ENCODE data around the gene MIOS.

The MIOS gene

GRCh38 chr7:7567898-7568531 lies 1.3 kb downstream of the MIOS start:
- Histone ChIP-seq H3K27ac (ENCODE audit: low read length) (peak overlapping the region; percentile 51), H3K4me1 (ENCODE audit: control insufficient read depth in 1 of 2, insufficient read depth in 2 of 2, low read length in 2 of 2) (peaks cover 8 to 24% of the 10 kb centered on the region in 2 donors), H3K9me3 (ENCODE audit: control insufficient read depth in 1 of 2, low read length in 2 of 2) (no peaks in the 10 kb centered on the region), H3K27me3 (ENCODE audit: low read depth, low read length) (no peaks in the 10 kb centered on the region), H3K36me3 (ENCODE audit: control insufficient read depth in 1 of 2, insufficient read depth in 2 of 2, low read length in 2 of 2) (no peaks in the 10 kb centered on the region), H3K4me3 (ENCODE audit: low read depth in 1 of 2, low read length in 2 of 2) (peak overlapping the region; percentile 71 to 81)

- H3K4me1 ChIP-seq (ENCODE audit: control insufficient read depth in 1 of 2, insufficient read depth in 2 of 2, low read length in 2 of 2) = peaks cover 8 to 24% of the 10 kb centered on the region in 2 donors
- H3K27ac ChIP-seq (ENCODE audit: low read length) = no peak overlapping the region
- H3K27me3 ChIP-seq (ENCODE audit: low read depth, low read length) = no peaks in the 10 kb centered on the region
- H3K36me3 ChIP-seq (ENCODE audit: control insufficient read depth in 1 of 2, insufficient read depth in 2 of 2, low read length in 2 of 2) = no peaks in the 10 kb centered on the region
- H3K9me3 ChIP-seq (ENCODE audit: control insufficient read depth in 1 of 2, low read length in 2 of 2) = no peaks in the 10 kb centered on the region
- peak overlapping the region; percentile 71 to 81 for H3K4me3 ChIP-seq (ENCODE audit: low read depth in 1 of 2, low read length in 2 of 2)
Measured at GRCh38 chr7:7568553-7568952, 1.9 kb downstream of the MIOS start.

GRCh38 chr7:7569081-7569527 lies 2.4 kb downstream of the MIOS start:
- peak overlapping the region in 1 of 2 donors; percentile 4 for H3K4me3 ChIP-seq (ENCODE audit: low read depth in 1 of 2, low read length in 2 of 2)
- no peak overlapping the region for H3K27ac ChIP-seq (ENCODE audit: low read length)
- no peaks in the 10 kb centered on the region for H3K36me3 ChIP-seq (ENCODE audit: control insufficient read depth in 1 of 2, insufficient read depth in 2 of 2, low read length in 2 of 2)
- no peaks in the 10 kb centered on the region for H3K9me3 ChIP-seq (ENCODE audit: control insufficient read depth in 1 of 2, low read length in 2 of 2)
- H3K27me3 ChIP-seq (ENCODE audit: low read depth, low read length) = no peaks in the 10 kb centered on the region
- peaks cover 8 to 24% of the 10 kb centered on the region in 2 donors for H3K4me1 ChIP-seq (ENCODE audit: control insufficient read depth in 1 of 2, insufficient read depth in 2 of 2, low read length in 2 of 2)

DNA sequence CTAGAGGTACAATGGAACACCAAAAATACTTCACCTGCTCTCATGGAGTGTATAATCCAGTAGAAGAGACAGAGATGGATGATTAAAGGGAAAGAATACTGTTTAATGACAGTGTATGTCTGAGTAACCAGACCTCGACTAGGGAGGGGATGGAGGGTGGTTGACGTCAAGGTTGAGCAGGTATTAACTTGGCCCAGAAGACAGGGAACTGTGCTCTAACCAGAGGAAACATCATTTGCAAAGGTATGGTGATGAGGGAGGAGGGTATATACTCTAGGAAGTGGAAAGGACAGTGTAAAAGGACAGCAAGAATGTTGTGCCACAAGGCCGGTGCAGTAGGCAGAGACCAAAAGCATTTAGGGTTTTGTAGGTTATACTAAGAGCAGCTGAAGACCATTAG lies 2.9 kb downstream of the MIOS start:
- Histone ChIP-seq H3K4me1 (ENCODE audit: control insufficient read depth in 1 of 2, insufficient read depth in 2 of 2, low read length in 2 of 2) (peaks cover 8 to 24% of the 10 kb centered on the region in 2 donors), H3K36me3 (ENCODE audit: control insufficient read depth in 1 of 2, insufficient read depth in 2 of 2, low read length in 2 of 2) (no peaks in the 10 kb centered on the region), H3K27me3 (ENCODE audit: low read depth, low read length) (no peaks in the 10 kb centered on the region), H3K4me3 (ENCODE audit: low read depth in 1 of 2, low read length in 2 of 2) (peak overlapping the region in 1 of 2 donors; percentile 4), H3K9me3 (ENCODE audit: control insufficient read depth in 1 of 2, low read length in 2 of 2) (no peaks in the 10 kb centered on the region), H3K27ac (ENCODE audit: low read length) (no peak overlapping the region)

DNA sequence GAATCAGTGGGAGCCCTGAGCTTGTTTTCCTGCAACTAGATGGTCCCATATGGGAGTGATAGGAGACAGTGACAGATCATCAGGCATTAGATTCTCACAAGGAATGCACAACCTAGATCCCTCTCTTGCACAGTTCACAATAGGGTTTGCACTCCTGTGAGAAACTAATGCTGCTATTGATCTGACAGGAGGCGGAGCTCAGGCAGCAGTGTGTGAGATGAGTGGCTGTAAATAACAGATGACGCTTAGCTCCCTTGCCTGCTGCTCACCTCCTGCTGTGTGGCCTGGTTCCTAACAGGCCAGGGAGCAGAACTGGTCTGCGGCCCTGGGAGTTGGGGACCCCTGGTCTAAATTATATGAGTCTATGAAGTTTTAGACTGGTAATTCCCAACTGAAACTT lies 3.9 kb downstream of the MIOS start:
- no peaks in the 10 kb centered on the region for H3K27me3 ChIP-seq (ENCODE audit: low read depth, low read length)
- no peaks in the 10 kb centered on the region for H3K9me3 ChIP-seq (ENCODE audit: control insufficient read depth in 1 of 2, low read length in 2 of 2)
- no peak overlapping the region for H3K4me3 ChIP-seq (ENCODE audit: low read depth in 1 of 2, low read length in 2 of 2)
- no peaks in the 10 kb centered on the region for H3K36me3 ChIP-seq (ENCODE audit: control insufficient read depth in 1 of 2, insufficient read depth in 2 of 2, low read length in 2 of 2)
- no peak overlapping the region for H3K27ac ChIP-seq (ENCODE audit: low read length)
- peaks cover 8 to 24% of the 10 kb centered on the region in 2 donors for H3K4me1 ChIP-seq (ENCODE audit: control insufficient read depth in 1 of 2, insufficient read depth in 2 of 2, low read length in 2 of 2)

DNA sequence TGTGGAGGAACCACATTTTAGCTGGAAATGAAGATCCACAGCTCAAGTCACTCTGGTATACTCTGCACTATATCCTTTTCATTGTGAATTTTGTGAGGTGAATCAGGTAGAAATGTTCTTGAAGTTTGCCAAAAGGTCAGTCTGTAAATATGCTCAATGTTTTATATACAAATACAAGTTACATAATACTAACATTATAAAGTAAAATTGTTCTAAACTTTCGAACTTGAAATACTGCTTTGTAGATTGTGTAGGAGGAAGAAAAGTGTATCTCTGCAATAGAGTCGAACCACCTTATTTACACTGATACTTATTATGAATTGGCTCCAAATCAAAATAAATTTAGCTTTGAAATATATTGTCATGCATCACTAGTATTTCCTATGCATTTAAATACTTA lies 7.0 kb downstream of the MIOS start:
- Histone ChIP-seq H3K4me3 (ENCODE audit: low read depth in 1 of 2, low read length in 2 of 2) (no peak overlapping the region), H3K4me1 (ENCODE audit: control insufficient read depth in 1 of 2, insufficient read depth in 2 of 2, low read length in 2 of 2) (peaks cover 8 to 10% of the 10 kb centered on the region in 2 donors), H3K9me3 (ENCODE audit: control insufficient read depth in 1 of 2, low read length in 2 of 2) (no peaks in the 10 kb centered on the region), H3K27ac (ENCODE audit: low read length) (no peak overlapping the region), H3K36me3 (ENCODE audit: control insufficient read depth in 1 of 2, insufficient read depth in 2 of 2, low read length in 2 of 2) (no peaks in the 10 kb centered on the region), H3K27me3 (ENCODE audit: low read depth, low read length) (no peaks in the 10 kb centered on the region)

DNA sequence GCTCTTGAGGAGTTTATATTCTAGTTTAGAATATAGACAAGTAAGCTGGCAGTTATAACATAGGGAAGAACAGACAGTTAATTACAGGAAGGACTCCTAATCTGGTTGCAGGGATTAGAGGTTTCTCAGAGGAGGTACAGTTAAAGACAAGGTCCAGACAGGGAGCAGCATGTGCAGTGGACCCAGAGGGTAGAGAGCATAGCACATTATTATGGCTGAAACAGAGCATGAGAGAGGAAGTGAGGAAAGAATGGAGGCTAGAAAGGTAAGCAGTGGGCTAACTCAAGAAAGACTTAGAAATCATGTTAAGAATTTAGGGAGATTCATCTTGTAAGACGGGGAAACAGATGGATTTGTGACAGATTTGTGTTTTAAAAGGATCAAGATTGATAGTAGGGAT lies 9.7 kb downstream of the MIOS start:
- Histone ChIP-seq H3K36me3 (ENCODE audit: control insufficient read depth in 1 of 2, insufficient read depth in 2 of 2, low read length in 2 of 2) (peaks cover 0 to under 1% of the 10 kb centered on the region in 2 donors), H3K4me1 (ENCODE audit: control insufficient read depth in 1 of 2, insufficient read depth in 2 of 2, low read length in 2 of 2) (no peaks in the 10 kb centered on the region), H3K4me3 (ENCODE audit: low read depth in 1 of 2, low read length in 2 of 2) (no peak overlapping the region), H3K27ac (ENCODE audit: low read length) (no peak overlapping the region), H3K9me3 (ENCODE audit: control insufficient read depth in 1 of 2, low read length in 2 of 2) (no peaks in the 10 kb centered on the region), H3K27me3 (ENCODE audit: low read depth, low read length) (no peaks in the 10 kb centered on the region)

GRCh38 chr7:7577888-7578287 lies 11.2 kb downstream of the MIOS start:
- H3K36me3 ChIP-seq (ENCODE audit: control insufficient read depth in 1 of 2, insufficient read depth in 2 of 2, low read length in 2 of 2) = peaks cover 3 to 4% of the 10 kb centered on the region in 2 donors
- H3K9me3 ChIP-seq (ENCODE audit: control insufficient read depth in 1 of 2, low read length in 2 of 2) = no peaks in the 10 kb centered on the region
- no peaks in the 10 kb centered on the region for H3K27me3 ChIP-seq (ENCODE audit: low read depth, low read length)
- peaks cover 0 to 3% of the 10 kb centered on the region in 2 donors for H3K4me1 ChIP-seq (ENCODE audit: control insufficient read depth in 1 of 2, insufficient read depth in 2 of 2, low read length in 2 of 2)
- no peak overlapping the region for H3K4me3 ChIP-seq (ENCODE audit: low read depth in 1 of 2, low read length in 2 of 2)
- no peak overlapping the region for H3K27ac ChIP-seq (ENCODE audit: low read length)

GRCh38 chr7:7579638-7580037 lies 13.0 kb downstream of the MIOS start:
- H3K4me1 ChIP-seq (ENCODE audit: control insufficient read depth in 1 of 2, insufficient read depth in 2 of 2, low read length in 2 of 2) = peaks cover 0 to 3% of the 10 kb centered on the region in 2 donors
- no peaks in the 10 kb centered on the region for H3K27me3 ChIP-seq (ENCODE audit: low read depth, low read length)
- no peaks in the 10 kb centered on the region for H3K9me3 ChIP-seq (ENCODE audit: control insufficient read depth in 1 of 2, low read length in 2 of 2)
- H3K36me3 ChIP-seq (ENCODE audit: control insufficient read depth in 1 of 2, insufficient read depth in 2 of 2, low read length in 2 of 2) = peaks cover 3 to 4% of the 10 kb centered on the region in 2 donors
- H3K4me3 ChIP-seq (ENCODE audit: low read depth in 1 of 2, low read length in 2 of 2) = no peak overlapping the region
- H3K27ac ChIP-seq (ENCODE audit: low read length) = no peak overlapping the region

- peaks cover 3 to 4% of the 10 kb centered on the region in 2 donors for H3K36me3 ChIP-seq (ENCODE audit: control insufficient read depth in 1 of 2, insufficient read depth in 2 of 2, low read length in 2 of 2)
- H3K9me3 ChIP-seq (ENCODE audit: control insufficient read depth in 1 of 2, low read length in 2 of 2) = no peaks in the 10 kb centered on the region
- no peaks in the 10 kb centered on the region for H3K27me3 ChIP-seq (ENCODE audit: low read depth, low read length)
- H3K4me1 ChIP-seq (ENCODE audit: control insufficient read depth in 1 of 2, insufficient read depth in 2 of 2, low read length in 2 of 2) = peaks cover 0 to 3% of the 10 kb centered on the region in 2 donors
- H3K4me3 ChIP-seq (ENCODE audit: low read depth in 1 of 2, low read length in 2 of 2) = no peak overlapping the region
- no peak overlapping the region for H3K27ac ChIP-seq (ENCODE audit: low read length)
Measured at GRCh38 chr7:7581531-7582179, 15.0 kb downstream of the MIOS start.

DNA sequence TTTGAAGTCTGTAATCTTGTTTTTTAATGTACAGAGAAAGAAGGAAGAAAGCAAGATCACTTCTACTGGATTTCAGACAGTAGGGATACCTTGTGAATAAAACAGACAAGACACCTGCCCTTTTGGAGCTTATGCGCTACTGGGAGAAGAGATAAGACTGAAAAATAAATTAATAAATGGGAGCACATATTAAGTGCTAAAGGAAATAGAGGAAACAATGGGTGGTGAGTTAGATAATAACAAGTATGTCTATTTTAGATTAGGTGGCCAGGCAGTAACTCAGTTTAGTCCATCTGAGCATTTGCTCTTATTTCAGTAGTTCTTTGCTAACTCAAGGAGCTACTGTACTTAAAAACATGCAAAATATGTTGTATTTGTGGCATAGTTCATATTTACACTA lies 15.9 kb downstream of the MIOS start:
- Histone ChIP-seq H3K27me3 (ENCODE audit: low read depth, low read length) (no peaks in the 10 kb centered on the region), H3K9me3 (ENCODE audit: control insufficient read depth in 1 of 2, low read length in 2 of 2) (no peaks in the 10 kb centered on the region), H3K4me1 (ENCODE audit: control insufficient read depth in 1 of 2, insufficient read depth in 2 of 2, low read length in 2 of 2) (peaks cover 0 to 3% of the 10 kb centered on the region in 2 donors), H3K4me3 (ENCODE audit: low read depth in 1 of 2, low read length in 2 of 2) (no peak overlapping the region), H3K36me3 (ENCODE audit: control insufficient read depth in 1 of 2, insufficient read depth in 2 of 2, low read length in 2 of 2) (peaks cover 3 to 4% of the 10 kb centered on the region in 2 donors), H3K27ac (ENCODE audit: low read length) (no peak overlapping the region)
